H1 (cell line): Measurements from ENCODE around the gene LYRM4.

Experiments used
- CBX5 ChIP-seq: fragments of 300-800, 300-1000 bp; sonication (generic); IDR thresholded peaks from 2 replicates; pipeline ENCODE4 v1.7.1; 2016; ENCODE audit warnings: antibody characterized with exemption, low read length, low read depth
- CEBPB ChIP-seq: IDR thresholded peaks from 2 replicates; pipeline ENCODE4 v1.6.1; 2012; ENCODE audit warnings: low read depth, low read length
- CHD2 ChIP-seq: IDR thresholded peaks from 2 replicates; pipeline ENCODE4 v1.6.1; 2012; ENCODE audit warnings: low read length, improper control_type of control experiment
- CTCF ChIP-seq, 3 experiments: IDR thresholded peaks; 1 replicate in 2 of 3; 2 replicates in 1 of 3; pipeline versions ENCODE4 v1.5.1 to v1.6.1; 2011; ENCODE audit warnings: low read length in 3 of 3, mild to moderate bottlenecking in 3 of 3, inconsistent platforms in 2 of 3, low read depth in 1 of 3, moderate library complexity in 1 of 3; ENCODE audit not compliant: insufficient read depth in 1 of 3; ENCODE audit errors: control extremely low read depth in 1 of 3
- MAX ChIP-seq: IDR thresholded peaks from 2 replicates; pipeline ENCODE4 v1.6.1; 2012; ENCODE audit warnings: inconsistent platforms
- POLR2A ChIP-seq, 2 experiments: IDR thresholded peaks; 1 replicate in 1 of 2; 2 replicates in 1 of 2; pipeline ENCODE4 v1.6.1; 2011; ENCODE audit warnings: low read depth in 2 of 2, low read length in 2 of 2, mild to moderate bottlenecking in 2 of 2; ENCODE audit errors: control extremely low read depth in 1 of 2
- POLR2AphosphoS5 ChIP-seq: IDR thresholded peaks from 2 replicates; pipeline ENCODE4 v1.6.1; 2011; ENCODE audit warnings: low read depth, low read length
- TAF1 ChIP-seq: IDR thresholded peaks from 2 replicates; pipeline ENCODE4 v1.6.1; 2011; ENCODE audit warnings: mild to moderate bottlenecking, low read depth, low read length

GRCh38 chr6:5162355-5162754 lies 98.4 kb downstream of the LYRM4 start:
- TF ChIP-seq CTCF (IDR thresholded peaks at IDR 0.05; ENCODE audit: control extremely low read depth in 1 of 3, insufficient read depth in 1 of 3, low read depth in 1 of 3, low read length in 3 of 3), result no peak
- no peak for TF ChIP-seq CBX5
- no peak for TF ChIP-seq POLR2AphosphoS5
- no peak for TF ChIP-seq CEBPB
- no peak for TF ChIP-seq MAX
- TF ChIP-seq POLR2A (IDR thresholded peaks at IDR 0.05; ENCODE audit: control extremely low read depth in 1 of 2, low read depth in 2 of 2, low read length in 2 of 2), result no peak
- TF ChIP-seq CHD2, result no peak
- no peak for TF ChIP-seq TAF1
